HepG2 (cell line): Measurements from ENCODE around the gene SEZ6. TPM values are rescaled to one million over a fixed set of nuclear protein-coding genes. Genes with fewer than 3 reads are reported as not detected.
A peak's percentile ranks its signal among the peaks of the same experiment; 100 is the strongest.

ENCODE experiments used
- BRCA1 ChIP-seq: sonication (generic); formaldehyde crosslinking; IDR thresholded peaks from 2 replicates; pipeline ENCODE4 v1.4.0; 2020; ENCODE audit warnings: missing genetic modification reagents
- DNMT1 ChIP-seq: sonication (generic); formaldehyde crosslinking; IDR thresholded peaks from 2 replicates; pipeline ENCODE4 v1.5.1; 2020; ENCODE audit warnings: mild to moderate bottlenecking, missing genetic modification reagents
- ERF ChIP-seq: IDR thresholded peaks from 2 replicates; pipeline ENCODE4 v1.6.1; 2018; ENCODE audit warnings: missing biosample characterization, missing genetic modification reagents
- ETV6 ChIP-seq: sonication (generic); formaldehyde crosslinking; conservative IDR thresholded peaks from 2 replicates; pipeline ENCODE4 v1.4.0; 2020; ENCODE audit warnings: missing genetic modification reagents
- EZH2 ChIP-seq: conservative IDR thresholded peaks from 2 replicates; pipeline ENCODE4 v1.6.1; 2012; ENCODE audit warnings: mild to moderate bottlenecking, low read depth, low read length, moderate library complexity
- GTF2F1 ChIP-seq: fragments of 150-350 bp; IDR thresholded peaks from 2 replicates; pipeline ENCODE4 v1.6.1; 2014; ENCODE audit warnings: low read length
- HNF4G ChIP-seq, 2 experiments: sonication (generic) in 1 of 2; formaldehyde crosslinking in 1 of 2; IDR thresholded peaks; 2 replicates each; pipeline versions ENCODE4 v1.4.0 to v1.6.1; 2011 to 2020; ENCODE audit warnings: borderline replicate concordance in 2 of 2, low read depth in 2 of 2, mild to moderate bottlenecking in 2 of 2, low read length in 1 of 2, missing genetic modification reagents in 1 of 2, moderate library complexity in 1 of 2
- KDM2A ChIP-seq: sonication (generic); formaldehyde crosslinking; IDR thresholded peaks from 2 replicates; pipeline ENCODE4 v1.4.0; 2020; ENCODE audit warnings: low read depth, missing genetic modification reagents, borderline replicate concordance
- MZF1 ChIP-seq: sonication (generic); formaldehyde crosslinking; IDR thresholded peaks from 2 replicates; pipeline ENCODE4 v1.8.1; 2023; ENCODE audit warnings: mild to moderate bottlenecking, missing genetic modification reagents, borderline replicate concordance
- NFE2 ChIP-seq: sonication (generic); formaldehyde crosslinking; IDR thresholded peaks from 2 replicates; pipeline ENCODE4 v1.4.0; 2020; ENCODE audit warnings: missing genetic modification reagents
- NFE2L1 ChIP-seq: sonication (generic); formaldehyde crosslinking; IDR thresholded peaks from 2 replicates; pipeline ENCODE4 v1.4.0; 2020; ENCODE audit warnings: missing genetic modification reagents, mild to moderate bottlenecking, borderline replicate concordance
- ONECUT2 ChIP-seq: sonication (generic); formaldehyde crosslinking; IDR thresholded peaks from 2 replicates; pipeline ENCODE4 v1.4.0; 2020; ENCODE audit warnings: missing genetic modification reagents
- ZFP36L1 ChIP-seq: sonication (generic); formaldehyde crosslinking; IDR thresholded peaks from 2 replicates; pipeline ENCODE4 v1.8.0; 2022; ENCODE audit warnings: mild to moderate bottlenecking, missing genetic modification reagents, moderate library complexity
- ZKSCAN1 ChIP-seq: fragments of 150-350 bp; IDR thresholded peaks from 2 replicates; pipeline ENCODE4 v1.6.1; 2014; ENCODE audit warnings: low read length
- polyA plus RNA-seq, 8 experiments: library from polyadenylated mRNA; depleted of rRNA in 3 of 8; stranded (reverse) in 7 of 8; unstranded in 1 of 8; fragments of >200 nt; fragmentation: Illumina TruSeq in 4 of 8; extraction: Trizol in 4 of 8; gene quantifications; 2 replicates each; pipeline versions ENCODE4 v1.2.1 to v1.2.3, GENCODE V29; 2011 to 2016; ENCODE audit warnings: low read depth in 4 of 8, missing spikeins in 1 of 8, mixed read lengths in 1 of 8; ENCODE audit not compliant: insufficient read depth in 1 of 8
- total RNA-seq, 5 experiments: library from RNA; depleted of rRNA; stranded (reverse); fragments of >200 nt; fragmentation: Illumina TruSeq; extraction: Trizol; gene quantifications; 2 replicates each; pipeline ENCODE4 v1.2.3, GENCODE V29; 2016; ENCODE audit warnings: low read depth in 1 of 5
- TF ChIP-seq, protein P1 (sequence below): sonication (generic); formaldehyde crosslinking; IDR thresholded peaks from 2 replicates; pipeline ENCODE4 v1.8.1; 2023; ENCODE audit warnings: mild to moderate bottlenecking, missing genetic modification reagents, borderline replicate concordance
- TF ChIP-seq, protein P2 (sequence below): sonication (generic); formaldehyde crosslinking; IDR thresholded peaks from 2 replicates; pipeline ENCODE4 v1.4.0; 2020; ENCODE audit warnings: missing genetic modification reagents
- TF ChIP-seq, protein P3 (sequence below): sonication (generic); formaldehyde crosslinking; IDR thresholded peaks from 2 replicates; pipeline ENCODE4 v1.5.1; 2020; ENCODE audit warnings: missing genetic modification reagents, mild to moderate bottlenecking, borderline replicate concordance
- TF ChIP-seq, protein P4 (sequence below): sonication (generic); formaldehyde crosslinking; IDR thresholded peaks from 2 replicates; pipeline ENCODE4 v1.4.0; 2020; ENCODE audit warnings: mild to moderate bottlenecking, missing genetic modification reagents
- TF ChIP-seq, protein P5 (sequence below): sonication (generic); formaldehyde crosslinking; IDR thresholded peaks from 2 replicates; pipeline ENCODE4 v1.5.1; 2020; ENCODE audit warnings: missing genetic modification reagents, mild to moderate bottlenecking, borderline replicate concordance

Gene SEZ6
- total and polyA plus RNA-seq, 2 of the 13 experiments (the other 11 are each of a cell fraction or from before 2014, with no cell fraction given): not detected

DNA sequence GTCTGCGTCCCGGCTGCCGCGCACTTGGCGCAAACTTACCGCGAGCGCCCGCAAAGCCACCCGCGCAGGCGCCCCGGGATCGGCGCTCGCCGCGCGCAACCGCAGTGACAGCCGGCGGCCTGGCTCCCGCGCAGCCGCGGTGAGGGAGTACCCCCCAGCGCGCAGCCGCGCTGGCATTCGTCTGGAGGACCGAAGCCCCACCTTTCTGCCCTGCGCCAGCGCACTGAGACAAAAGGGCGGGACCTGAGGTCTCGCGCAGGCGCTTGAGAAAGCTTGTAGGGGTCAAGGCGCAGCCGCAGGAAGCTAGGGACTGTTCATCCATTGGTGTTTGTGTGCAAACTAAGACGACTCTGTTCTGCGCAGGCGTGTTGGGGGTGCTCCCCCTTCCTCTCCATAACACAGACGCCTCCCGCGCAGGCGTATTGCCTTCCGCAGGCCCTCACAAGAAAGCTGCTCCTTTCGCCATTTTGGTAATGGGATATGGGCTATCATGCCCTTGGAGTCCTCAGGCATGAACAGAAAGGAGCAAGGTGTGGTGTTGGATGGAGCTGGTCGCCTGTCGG, 54.3 kb downstream of the SEZ6 start, which contains the start of gene PHF12 (continued):
- TF ChIP-seq DNMT1: no peak
- no peak for TF ChIP-seq ZFP36L1 (CRISPR knock-in tag)
- TF ChIP-seq ZKSCAN1: no peak
- no peak for TF ChIP-seq EZH2
- peak; percentile 58 for TF ChIP-seq ERF (CRISPR knock-in tag)
- TF ChIP-seq, protein P1, sequence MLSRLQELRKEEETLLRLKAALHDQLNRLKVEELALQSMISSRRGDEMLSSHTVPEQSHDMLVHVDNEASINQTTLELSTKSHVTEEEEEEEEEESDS (CRISPR knock-in tag): no peak
- TF ChIP-seq, protein P2, sequence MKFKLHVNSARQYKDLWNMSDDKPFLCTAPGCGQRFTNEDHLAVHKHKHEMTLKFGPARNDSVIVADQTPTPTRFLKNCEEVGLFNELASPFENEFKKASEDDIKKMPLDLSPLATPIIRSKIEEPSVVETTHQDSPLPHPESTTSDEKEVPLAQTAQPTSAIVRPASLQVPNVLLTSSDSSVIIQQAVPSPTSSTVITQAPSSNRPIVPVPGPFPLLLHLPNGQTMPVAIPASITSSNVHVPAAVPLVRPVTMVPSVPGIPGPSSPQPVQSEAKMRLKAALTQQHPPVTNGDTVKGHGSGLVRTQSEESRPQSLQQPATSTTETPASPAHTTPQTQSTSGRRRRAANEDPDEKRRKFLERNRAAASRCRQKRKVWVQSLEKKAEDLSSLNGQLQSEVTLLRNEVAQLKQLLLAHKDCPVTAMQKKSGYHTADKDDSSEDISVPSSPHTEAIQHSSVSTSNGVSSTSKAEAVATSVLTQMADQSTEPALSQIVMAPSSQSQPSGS (CRISPR knock-in tag): no peak
- TF ChIP-seq, protein P3, sequence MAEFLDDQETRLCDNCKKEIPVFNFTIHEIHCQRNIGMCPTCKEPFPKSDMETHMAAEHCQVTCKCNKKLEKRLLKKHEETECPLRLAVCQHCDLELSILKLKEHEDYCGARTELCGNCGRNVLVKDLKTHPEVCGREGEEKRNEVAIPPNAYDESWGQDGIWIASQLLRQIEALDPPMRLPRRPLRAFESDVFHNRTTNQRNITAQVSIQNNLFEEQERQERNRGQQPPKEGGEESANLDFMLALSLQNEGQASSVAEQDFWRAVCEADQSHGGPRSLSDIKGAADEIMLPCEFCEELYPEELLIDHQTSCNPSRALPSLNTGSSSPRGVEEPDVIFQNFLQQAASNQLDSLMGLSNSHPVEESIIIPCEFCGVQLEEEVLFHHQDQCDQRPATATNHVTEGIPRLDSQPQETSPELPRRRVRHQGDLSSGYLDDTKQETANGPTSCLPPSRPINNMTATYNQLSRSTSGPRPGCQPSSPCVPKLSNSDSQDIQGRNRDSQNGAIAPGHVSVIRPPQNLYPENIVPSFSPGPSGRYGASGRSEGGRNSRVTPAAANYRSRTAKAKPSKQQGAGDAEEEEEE: no peak
- TF ChIP-seq MZF1 (CRISPR knock-in tag): no peak
- no peak for TF ChIP-seq GTF2F1
- TF ChIP-seq ONECUT2: no peak
- no peak for TF ChIP-seq NFE2
- no peak for TF ChIP-seq HNF4G (IDR thresholded peaks at IDR 0.05; ENCODE audit: borderline replicate concordance, low read depth, low read length)
- TF ChIP-seq HNF4G (CRISPR knock-in tag; IDR thresholded peaks at IDR 0.05; ENCODE audit: borderline replicate concordance, low read depth): no peak
- TF ChIP-seq NFE2L1 (CRISPR knock-in tag): no peak
- TF ChIP-seq, protein P4, sequence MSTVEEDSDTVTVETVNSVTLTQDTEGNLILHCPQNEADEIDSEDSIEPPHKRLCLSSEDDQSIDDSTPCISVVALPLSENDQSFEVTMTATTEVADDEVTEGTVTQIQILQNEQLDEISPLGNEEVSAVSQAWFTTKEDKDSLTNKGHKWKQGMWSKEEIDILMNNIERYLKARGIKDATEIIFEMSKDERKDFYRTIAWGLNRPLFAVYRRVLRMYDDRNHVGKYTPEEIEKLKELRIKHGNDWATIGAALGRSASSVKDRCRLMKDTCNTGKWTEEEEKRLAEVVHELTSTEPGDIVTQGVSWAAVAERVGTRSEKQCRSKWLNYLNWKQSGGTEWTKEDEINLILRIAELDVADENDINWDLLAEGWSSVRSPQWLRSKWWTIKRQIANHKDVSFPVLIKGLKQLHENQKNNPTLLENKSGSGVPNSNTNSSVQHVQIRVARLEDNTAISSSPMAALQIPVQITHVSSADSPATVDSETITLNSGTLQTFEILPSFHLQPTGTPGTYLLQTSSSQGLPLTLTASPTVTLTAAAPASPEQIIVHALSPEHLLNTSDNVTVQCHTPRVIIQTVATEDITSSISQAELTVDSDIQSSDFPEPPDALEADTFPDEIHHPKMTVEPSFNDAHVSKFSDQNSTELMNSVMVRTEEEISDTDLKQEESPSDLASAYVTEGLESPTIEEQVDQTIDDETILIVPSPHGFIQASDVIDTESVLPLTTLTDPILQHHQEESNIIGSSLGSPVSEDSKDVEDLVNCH: no peak
- TF ChIP-seq KDM2A (CRISPR knock-in tag): no peak
- TF ChIP-seq ETV6 (CRISPR knock-in tag): no peak
- TF ChIP-seq, protein P5, sequence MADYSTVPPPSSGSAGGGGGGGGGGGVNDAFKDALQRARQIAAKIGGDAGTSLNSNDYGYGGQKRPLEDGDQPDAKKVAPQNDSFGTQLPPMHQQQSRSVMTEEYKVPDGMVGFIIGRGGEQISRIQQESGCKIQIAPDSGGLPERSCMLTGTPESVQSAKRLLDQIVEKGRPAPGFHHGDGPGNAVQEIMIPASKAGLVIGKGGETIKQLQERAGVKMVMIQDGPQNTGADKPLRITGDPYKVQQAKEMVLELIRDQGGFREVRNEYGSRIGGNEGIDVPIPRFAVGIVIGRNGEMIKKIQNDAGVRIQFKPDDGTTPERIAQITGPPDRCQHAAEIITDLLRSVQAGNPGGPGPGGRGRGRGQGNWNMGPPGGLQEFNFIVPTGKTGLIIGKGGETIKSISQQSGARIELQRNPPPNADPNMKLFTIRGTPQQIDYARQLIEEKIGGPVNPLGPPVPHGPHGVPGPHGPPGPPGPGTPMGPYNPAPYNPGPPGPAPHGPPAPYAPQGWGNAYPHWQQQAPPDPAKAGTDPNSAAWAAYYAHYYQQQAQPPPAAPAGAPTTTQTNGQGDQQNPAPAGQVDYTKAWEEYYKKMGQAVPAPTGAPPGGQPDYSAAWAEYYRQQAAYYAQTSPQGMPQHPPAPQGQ: no peak
- TF ChIP-seq BRCA1 (CRISPR knock-in tag): 0 out of 2 replicates have a peak, but pooled peaks have one; percentile 57
